HG03196 (cell line): ENCODE data around the gene RAPSN.
"Not testable (repeated sequence)": the region's sequence is repeated elsewhere in the genome, so short reads cannot be mapped to it uniquely, and the experiment has no call there.

Experiments used
- ATAC-seq: cut with Tn5 transposase; IDR thresholded peaks from one replicate; pipeline ENCODE4 v1.9.1; 2021; ENCODE audit not compliant: unreplicated experiment

RAPSN gene

GRCh38 chr11:47466701-47467250 is 17.8 kb upstream of the RAPSN start:
- ATAC-seq: no peak

- no peak for ATAC-seq
Measured at GRCh38 chr11:47466201-47466600, 17.3 kb upstream of the RAPSN start.

DNA sequence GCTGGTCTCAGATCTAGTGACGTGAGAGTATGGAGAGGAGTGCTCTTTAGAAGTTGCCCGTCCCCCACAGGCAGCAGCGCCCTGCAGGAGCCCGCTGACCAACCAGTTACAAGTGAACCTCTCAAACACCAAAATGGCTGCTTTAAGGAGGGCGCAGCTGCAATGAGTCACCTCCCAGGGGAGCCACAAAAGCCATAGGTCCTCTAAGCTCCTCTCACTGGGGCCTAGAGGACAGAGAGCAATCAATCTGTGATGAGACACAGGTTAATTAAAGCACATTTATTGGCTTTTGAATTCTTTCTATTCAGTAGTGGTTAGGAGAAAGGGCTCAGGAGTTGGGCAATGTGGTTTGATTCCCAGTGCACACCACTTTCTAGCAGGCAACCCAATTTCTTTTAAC is 15.5 kb upstream of the RAPSN start:
- ATAC-seq: no peak

GRCh38 chr11:47461876-47462275 is 12.9 kb upstream of the RAPSN start:
- no peak for ATAC-seq

- ATAC-seq: no peak
Measured at GRCh38 chr11:47460571-47461235, 11.8 kb upstream of the RAPSN start.

DNA sequence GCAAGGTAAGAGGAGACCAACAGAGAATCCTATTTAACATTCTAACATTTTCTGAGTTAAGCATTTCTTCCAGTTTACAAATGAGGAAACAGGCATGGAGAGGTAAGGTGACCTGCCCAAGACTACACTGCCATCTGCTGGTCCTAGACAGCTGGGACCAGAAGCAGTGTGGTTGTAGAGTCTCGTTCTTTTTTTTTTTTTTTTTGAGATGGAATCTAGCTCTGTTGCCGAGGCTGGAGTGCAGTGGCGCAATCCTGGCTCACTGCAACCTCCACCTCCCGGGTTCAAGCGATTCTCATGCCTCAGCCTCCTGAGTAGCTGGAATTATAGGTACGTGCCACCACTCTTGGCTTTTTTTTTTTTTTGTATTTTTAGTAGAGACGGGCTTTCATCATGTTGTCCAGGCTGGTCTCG is 5.3 kb upstream of the RAPSN start:
- not testable (repeated sequence) for ATAC-seq

DNA sequence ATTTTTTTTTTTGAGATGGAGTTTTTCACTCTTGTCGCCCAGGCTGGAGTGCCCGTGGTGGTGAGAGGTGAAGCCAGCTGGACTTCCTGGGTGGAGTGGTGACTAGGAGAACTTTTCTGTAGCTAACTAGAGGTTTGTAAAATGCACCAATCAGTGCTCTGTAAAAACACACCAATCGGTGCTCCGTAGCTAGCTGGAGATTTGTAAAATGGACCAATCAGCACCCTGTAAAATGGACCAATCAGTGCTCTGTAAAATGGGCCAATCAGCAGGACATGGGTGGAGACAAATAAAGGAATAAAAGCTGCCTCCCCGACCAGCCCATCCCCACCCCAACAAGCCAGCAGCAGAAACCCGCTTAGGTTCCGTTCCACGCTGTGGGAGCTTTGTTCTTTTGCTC is 4.4 kb upstream of the RAPSN start:
- no peak for ATAC-seq

- no peak for ATAC-seq
Measured at GRCh38 chr11:47451990-47452389, 3.1 kb upstream of the RAPSN start.

DNA sequence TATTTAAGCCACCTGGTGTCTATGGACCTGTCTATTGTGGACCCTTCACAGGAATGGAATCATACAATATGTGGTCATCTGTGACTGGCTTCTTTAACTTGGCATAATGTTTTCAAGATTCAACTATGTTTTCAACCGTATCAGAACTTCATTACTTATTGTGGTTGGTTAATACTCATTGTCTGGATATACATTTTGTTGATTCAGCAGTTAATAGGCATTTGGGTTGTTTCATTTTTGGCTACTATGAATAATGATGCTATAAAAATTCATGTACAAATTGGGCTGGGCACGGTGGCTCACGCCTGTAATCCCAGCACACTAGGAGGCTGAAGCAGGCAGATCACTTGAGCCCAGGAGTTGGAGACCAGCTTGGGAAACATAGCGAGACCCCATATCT is 2.5 kb upstream of the RAPSN start:
- no peak for ATAC-seq

- no peak for ATAC-seq
Measured at GRCh38 chr11:47449541-47449940, 605 bp upstream of the RAPSN start.

DNA sequence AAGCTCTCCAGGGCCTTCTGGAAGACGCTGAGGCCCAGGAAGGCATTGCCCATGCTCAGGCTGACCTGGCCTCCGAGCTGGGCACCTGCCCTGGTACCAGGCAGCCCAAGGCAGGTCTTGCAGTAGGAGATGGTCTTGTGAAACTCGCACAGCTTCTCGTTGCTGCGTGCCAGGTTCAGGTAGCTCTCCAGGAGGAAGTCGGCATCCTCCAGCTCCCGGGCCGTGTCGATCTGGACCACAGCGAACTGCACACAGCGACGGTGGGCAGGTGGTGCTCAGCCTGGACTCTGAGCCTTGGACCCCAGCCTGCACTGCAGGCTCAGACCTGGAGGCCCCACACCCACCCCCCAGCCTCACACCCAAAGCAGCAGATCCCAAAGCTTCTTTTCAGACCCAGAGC is 1.0 kb downstream of the RAPSN start:
- no peak for ATAC-seq

- no peak for ATAC-seq
Measured at GRCh38 chr11:47446833-47447232, 2.1 kb downstream of the RAPSN start.

GRCh38 chr11:47445840-47446239 is 3.1 kb downstream of the RAPSN start:
- ATAC-seq: no peak

- ATAC-seq: no peak
Measured at GRCh38 chr11:47443817-47444216, 5.1 kb downstream of the RAPSN start.

- no peak for ATAC-seq
Measured at GRCh38 chr11:47443028-47443700, 5.8 kb downstream of the RAPSN start.

GRCh38 chr11:47442514-47442913 is 6.4 kb downstream of the RAPSN start:
- ATAC-seq: no peak

GRCh38 chr11:47441421-47441820 is 7.5 kb downstream of the RAPSN start:
- ATAC-seq: no peak

- no peak for ATAC-seq
Measured at GRCh38 chr11:47440054-47440476, 8.9 kb downstream of the RAPSN start.

DNA sequence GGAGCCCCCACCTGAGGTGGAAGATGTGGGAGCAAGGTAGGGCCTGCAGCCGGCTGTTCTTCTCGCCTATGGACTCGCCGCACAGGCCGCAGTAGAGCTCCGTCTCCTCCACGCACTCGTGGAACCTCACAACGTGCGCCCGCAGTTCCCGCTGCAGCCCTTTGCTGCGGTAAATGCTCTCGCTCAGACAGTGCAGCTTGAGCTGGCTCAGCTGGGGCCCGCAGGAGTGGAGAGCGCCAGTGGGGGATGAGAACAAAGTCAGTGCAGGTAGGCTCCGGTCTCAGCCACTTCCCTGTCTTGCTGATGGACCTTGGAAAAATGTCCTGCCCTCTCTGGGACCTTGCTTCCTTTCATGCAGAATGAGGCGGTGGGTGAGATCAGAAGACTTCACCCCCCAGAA is 10.2 kb downstream of the RAPSN start:
- no peak for ATAC-seq

GRCh38 chr11:47437746-47438418 is 11.1 kb downstream of the RAPSN start:
- no peak for ATAC-seq

DNA sequence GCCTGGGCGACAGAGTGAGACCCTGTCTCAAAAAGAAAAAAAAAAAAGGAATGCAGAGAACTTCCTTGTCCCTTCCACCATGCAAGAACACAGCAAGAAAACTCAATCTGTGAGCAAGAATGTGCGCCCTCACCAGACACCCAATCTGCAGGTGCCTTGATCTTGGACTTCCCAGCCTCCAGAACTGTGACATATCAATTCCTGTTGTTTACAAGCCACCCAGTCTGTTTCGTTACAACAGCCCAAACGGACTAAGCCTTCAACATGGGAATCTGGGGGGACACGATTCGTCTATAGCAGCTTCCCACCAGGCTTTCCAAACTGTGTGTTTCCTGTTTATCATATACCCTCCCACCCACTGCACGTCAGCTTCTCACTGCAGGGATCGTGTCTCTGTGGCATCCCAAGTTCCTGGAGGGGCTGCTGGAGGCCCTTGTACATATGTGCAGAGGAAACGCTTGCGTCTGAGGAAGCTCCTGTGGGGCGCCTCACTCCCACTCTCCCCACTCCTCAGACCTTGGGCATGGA is 11.7 kb downstream of the RAPSN start:
- no peak for ATAC-seq

- no peak for ATAC-seq
Measured at GRCh38 chr11:47436726-47437125, 12.2 kb downstream of the RAPSN start.
